Stimulated activated CD4-positive, alpha-beta T cell treated with anti-CD3 and anti-CD28 coated beads, Interleukin-15, amount 100 ng/mL, for 1 hour (primary cell): ENCODE results near the gene ITGB3.
A peak's percentile ranks its signal among the peaks of the same experiment; 100 is the strongest.
"Not testable (repeated sequence)": the region's sequence is repeated elsewhere in the genome, so short reads cannot be mapped to it uniquely, and the experiment has no call there.

Source experiments
- DNase-seq, 2 donors: peaks; one replicate each; pipeline ENCODE4 v3.0.0-alpha.2; 2020; ENCODE audit warnings: low read depth in 1 of 2, low spot score in 1 of 2

ITGB3 gene

GRCh38 chr17:47253541-47254402, at the start of gene ITGB3:
Gene ITGB3, plus strand, starts transcription at chr17:47253827. Its CDS starts 35 bp downstream, at chr17:47253862.
- DNase-seq = peak; percentile 26 to 40

GRCh38 chr17:47203984-47204721, 49.5 kb upstream of the ITGB3 start:
- DNase-seq = no peak

GRCh38 chr17:47204722-47205418, 48.8 kb upstream of the ITGB3 start:
- DNase-seq = no peak

- peak in 1 of 2 donors; percentile 31 for DNase-seq
Measured at GRCh38 chr17:47205419-47205963, 48.1 kb upstream of the ITGB3 start.

- no peak for DNase-seq
Measured at GRCh38 chr17:47207143-47208067, 46.2 kb upstream of the ITGB3 start.

DNA sequence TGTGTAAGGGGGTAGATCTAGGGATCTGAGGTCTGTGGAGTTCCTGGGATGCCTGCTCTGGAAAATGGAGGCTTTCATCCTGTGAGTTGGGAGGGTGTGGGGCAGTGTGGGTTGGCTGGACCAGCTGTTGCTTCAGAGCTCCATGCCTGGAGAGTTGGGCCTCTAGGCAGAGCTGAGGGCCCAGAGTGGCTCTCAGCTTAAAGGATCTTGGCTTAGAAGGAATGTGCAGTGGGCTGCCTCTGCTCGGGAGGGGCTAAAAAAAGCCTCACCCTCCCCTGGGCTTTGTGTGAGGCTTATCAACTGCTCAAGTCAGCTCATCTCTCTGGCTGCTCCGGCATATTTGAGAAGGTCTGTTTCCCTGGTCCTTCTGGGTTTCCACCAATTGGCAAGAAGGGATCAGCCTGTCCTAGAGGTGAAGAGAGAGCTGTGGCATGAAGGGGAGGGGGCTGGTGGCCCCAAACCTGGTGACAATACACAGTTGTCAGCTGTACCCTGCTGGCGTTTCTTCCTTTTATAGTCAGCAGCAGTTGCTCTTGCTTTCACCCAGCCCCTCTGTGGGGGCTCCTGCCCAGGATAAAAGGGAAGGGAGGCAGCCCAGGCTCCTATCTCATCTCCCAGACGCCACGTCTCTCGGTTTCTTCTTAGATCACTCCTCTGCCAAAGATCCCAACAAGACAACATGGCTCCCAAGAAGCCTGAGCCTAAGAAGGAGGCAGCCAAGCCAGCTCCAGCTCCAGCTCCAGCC, 44.7 kb upstream of the ITGB3 start, which contains the start of gene MYL4:
Gene MYL4 (plus strand): TSS at position 605 of the 745 bp plus-strand sequence. CDS start 75 bp downstream, at position 680.
- no peak for DNase-seq

- DNase-seq = no peak
Measured at GRCh38 chr17:47209499-47209898, 44.1 kb upstream of the ITGB3 start.

DNA sequence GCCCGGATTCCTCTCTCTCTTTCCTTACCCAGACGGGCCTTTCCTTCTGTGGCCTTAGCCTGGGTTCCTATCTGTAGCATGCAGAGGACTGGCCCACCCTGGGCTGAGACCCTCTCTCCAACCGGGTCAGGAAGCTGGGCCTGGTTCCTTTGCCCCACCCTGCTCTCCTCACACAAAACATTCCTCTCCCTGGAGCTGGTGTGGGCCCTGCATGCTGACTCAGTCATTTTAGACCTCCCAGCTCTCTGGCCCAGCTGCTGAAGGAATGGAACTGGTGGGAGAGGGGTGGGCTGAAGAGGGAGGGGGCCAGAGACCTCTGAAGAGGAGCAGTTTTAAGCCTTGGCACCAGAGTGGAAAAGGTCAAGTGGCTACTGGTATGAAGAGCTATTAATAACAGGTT, 43.5 kb upstream of the ITGB3 start:
- no peak for DNase-seq

DNA sequence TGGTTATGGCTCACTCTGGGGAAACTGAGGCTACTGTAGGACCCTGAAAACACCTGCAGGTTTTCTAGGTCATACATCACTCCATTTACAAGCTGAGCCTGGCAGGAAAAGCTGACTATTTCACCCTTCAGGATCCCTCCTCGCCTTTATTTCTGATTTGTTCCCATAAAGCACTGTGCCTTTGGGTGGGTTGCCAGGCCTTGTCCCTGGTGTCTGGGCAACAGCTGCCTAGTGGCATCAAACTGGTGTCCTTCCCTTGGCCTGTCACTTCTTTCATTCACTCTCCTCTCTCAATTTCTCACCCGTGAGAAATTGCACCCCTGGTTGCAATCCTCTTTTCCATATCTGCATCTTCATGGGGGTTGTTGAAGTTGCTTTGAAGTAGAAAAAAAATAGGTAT, 42.8 kb upstream of the ITGB3 start:
- no peak for DNase-seq

GRCh38 chr17:47212458-47212857, 41.2 kb upstream of the ITGB3 start:
- no peak for DNase-seq

DNA sequence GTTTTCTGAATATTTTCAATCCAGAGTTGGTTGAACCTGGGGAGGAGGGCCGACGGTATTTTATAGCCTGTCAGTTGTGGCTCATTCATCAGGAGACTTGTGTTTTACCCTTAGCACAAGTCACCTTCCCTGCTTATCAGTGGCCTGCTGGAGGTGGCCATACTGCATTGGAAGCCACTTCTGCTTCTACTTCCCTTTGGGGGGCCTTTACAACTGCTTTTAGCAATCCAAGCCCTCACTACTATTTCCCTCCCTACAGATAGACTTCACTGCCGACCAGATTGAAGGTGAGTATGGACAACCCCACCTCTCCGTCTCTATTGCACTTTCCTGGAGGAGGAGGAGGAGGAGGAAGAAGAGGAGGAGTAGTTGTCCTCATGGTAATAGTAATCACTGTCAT, 40.1 kb upstream of the ITGB3 start:
- DNase-seq = no peak

DNA sequence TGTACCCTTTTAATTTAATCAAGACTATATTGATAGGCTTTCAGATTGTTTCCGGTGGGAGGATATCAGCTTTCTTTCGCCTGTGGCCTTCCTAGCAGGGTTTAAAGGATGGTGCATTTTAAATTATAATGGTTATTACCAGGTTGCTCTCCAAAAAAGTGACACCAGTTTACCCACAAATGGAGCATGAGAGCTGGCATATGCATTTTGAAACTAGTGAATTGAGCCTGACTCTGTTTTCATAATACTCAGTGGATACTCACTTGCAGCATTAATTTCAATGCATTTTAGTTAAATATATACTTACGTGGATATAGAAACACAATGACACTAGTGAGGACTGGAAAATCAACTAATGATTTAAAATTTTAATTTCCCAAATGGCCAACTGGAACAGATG, 38.7 kb upstream of the ITGB3 start:
- DNase-seq = no peak

- DNase-seq = not testable (repeated sequence)
Measured at GRCh38 chr17:47216821-47217220, 36.8 kb upstream of the ITGB3 start.

DNA sequence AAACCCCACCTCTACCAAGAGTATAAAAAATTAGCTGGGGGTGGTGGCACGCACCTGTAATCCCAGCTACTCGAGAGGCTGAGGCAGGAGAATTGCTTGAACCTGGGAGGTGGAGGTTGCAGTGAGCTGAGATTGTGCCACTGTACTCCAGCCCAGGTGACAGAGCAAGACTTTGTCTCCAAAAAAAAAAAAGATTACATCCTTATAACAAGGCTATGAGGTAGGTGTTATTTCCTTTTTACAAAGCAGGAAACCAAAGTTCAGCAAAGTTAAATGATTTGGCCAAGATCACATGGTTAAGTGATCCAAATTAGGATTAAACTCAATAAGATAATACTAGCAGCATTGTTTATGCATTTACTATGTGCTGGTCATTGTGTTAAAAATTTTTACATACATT, 36.3 kb upstream of the ITGB3 start:
- DNase-seq = not testable (repeated sequence)

- no peak for DNase-seq
Measured at GRCh38 chr17:47218896-47219430, 34.7 kb upstream of the ITGB3 start.

DNA sequence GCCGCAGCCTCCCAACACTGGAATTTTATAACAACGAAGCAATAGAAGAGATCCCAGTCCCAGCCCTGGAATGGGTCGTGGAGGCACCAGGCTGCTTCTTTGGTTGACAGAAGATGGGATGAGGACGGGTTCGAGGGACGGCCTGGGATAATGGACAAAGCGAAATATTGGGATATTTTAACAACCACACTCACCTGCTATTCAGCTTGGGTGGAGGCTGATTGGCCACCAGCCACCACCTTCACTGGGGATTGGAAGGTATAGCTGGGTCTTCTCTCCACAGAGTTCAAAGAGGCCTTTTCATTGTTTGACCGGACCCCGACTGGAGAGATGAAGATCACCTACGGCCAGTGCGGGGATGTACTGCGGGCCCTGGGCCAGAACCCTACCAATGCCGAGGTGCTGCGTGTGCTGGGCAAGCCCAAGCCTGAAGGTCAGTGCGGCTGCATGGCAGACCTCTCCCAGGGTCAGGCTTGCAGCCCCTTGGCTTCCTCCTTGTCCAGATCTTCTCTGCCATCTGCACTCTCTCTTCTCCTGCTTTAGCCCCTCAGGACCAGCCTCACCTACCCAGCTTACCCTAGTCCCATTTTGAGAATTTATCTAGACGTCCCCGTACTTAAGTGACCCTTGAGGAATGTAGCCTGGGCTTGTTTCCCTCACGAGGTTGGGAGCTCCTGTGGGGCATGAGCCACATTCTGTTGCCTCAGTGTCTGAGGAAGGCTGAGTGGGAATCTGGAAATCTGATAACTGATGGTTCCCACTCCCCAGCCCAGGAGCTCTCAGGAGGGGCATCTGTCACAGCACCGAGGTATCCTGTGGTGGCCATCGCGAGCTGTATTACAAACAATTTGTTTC, 33.8 kb upstream of the ITGB3 start:
- no peak for DNase-seq

- DNase-seq = no peak
Measured at GRCh38 chr17:47220531-47220999, 33.1 kb upstream of the ITGB3 start.

DNA sequence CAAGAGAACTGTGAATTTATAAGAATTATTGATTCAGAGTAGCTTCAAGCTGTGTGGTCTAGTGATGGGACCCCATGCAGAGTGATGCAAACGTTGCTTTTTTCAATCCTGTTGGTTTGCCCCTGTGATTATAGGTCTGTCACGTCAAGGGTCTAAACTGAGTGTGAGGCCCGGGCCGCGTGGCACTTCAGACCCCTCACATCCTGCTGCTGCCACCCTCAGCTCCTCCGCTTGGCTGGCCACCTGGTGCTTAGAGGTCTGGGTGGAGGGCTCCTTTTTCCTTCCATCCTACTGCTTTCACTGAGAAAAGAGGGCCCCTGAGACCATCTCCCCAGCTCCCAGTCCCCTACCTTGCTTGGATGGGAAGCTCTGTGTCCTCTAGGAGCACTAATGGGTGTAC, 32.5 kb upstream of the ITGB3 start:
- no peak for DNase-seq
